GM12878 (cell line): ENCODE measurements around the gene AGBL4. TPM values are rescaled to one million over a fixed set of nuclear protein-coding genes. Genes with fewer than 3 reads are reported as not detected.

Experiments
- ATAC-seq: fragments of 200-7000 bp; cut with Tn5 transposase; 3 replicates; pipeline ENCODE4 v1.9.1; 2020; ENCODE audit warnings: mild to moderate bottlenecking, moderate library complexity
- BruUV-seq: library from RNA; stranded (reverse); fragments of 400-500 nt; replicated peaks from 2 replicates; lab custom pipeline; 2021; lab: Mats Ljungman, UMichigan
- CTCF ChIA-PET: fragments of 300-600 bp; sonication (Branson Sonifier 250); formaldehyde crosslinking; extraction: SDS; loops from one replicate; lab custom pipeline; 2021; ENCODE audit warnings: inconsistent platforms; lab: Yijun Ruan, JAX
- POLR2A ChIA-PET: fragments of 350-600 bp; formaldehyde crosslinking; extraction: SDS; loops from one replicate; lab custom pipeline; 2021; ENCODE audit warnings: inconsistent platforms; lab: Charles Lee
- RAD21 ChIA-PET: fragments of 300-600 bp; sonication (Branson Sonifier 250); formaldehyde crosslinking; loops from one replicate; lab custom pipeline; 2023; ENCODE audit warnings: antibody characterized with exemption; ENCODE audit not compliant: unreplicated experiment; lab: Charles Lee
- SMC1A ChIA-PET: fragments of 300-600 bp; sonication (Branson Sonifier 250); formaldehyde crosslinking; loops from one replicate; lab custom pipeline; 2023; ENCODE audit not compliant: unreplicated experiment, uncharacterized antibody; lab: Charles Lee
- DNase-seq: peaks from one replicate; pipeline ENCODE4 v3.0.0-alpha.2; 2011; ENCODE audit warnings: low read depth, low spot score
- FAIRE-seq: peaks from 3 replicates; lab custom pipeline; 2011; peaks lifted over from hg19 to GRCh38; lab: Jason Lieb, UNC
- H2AFZ ChIP-seq: 2 replicates; pipeline ENCODE4 v1.6.0; 2011; ENCODE audit warnings: low read depth, low read length, control low read depth; ENCODE audit not compliant: control insufficient read depth
- H3K27ac ChIP-seq: 2 replicates; pipeline ENCODE4 v1.5.1; 2011; ENCODE audit warnings: control low read depth; ENCODE audit not compliant: control insufficient read depth, insufficient read depth
- H3K27me3 ChIP-seq, 2 experiments: replicated peaks in 1 of 2; 2 replicates each; pipeline versions ENCODE4 v1.6.0 to v1.6.1; 2011; ENCODE audit warnings: low read length in 1 of 2; ENCODE audit not compliant: control insufficient read depth in 2 of 2, insufficient read depth in 2 of 2
- H3K36me3 ChIP-seq, 2 experiments: 2 replicates each; pipeline ENCODE4 v1.5.1; 2011; ENCODE audit warnings: low read length in 1 of 2; ENCODE audit not compliant: control insufficient read depth in 2 of 2, insufficient read depth in 2 of 2
- H3K4me1 ChIP-seq: 2 replicates; pipeline ENCODE4 v1.6.1; 2011; ENCODE audit warnings: mild to moderate bottlenecking, low read length, moderate library complexity, mixed read lengths; ENCODE audit not compliant: control insufficient read depth, insufficient read depth
- H3K4me2 ChIP-seq: 2 replicates; pipeline ENCODE4 v1.6.0; 2011; ENCODE audit warnings: control low read depth; ENCODE audit not compliant: control insufficient read depth, insufficient read depth
- H3K4me3 ChIP-seq: fragments of 200-600 bp; sonication (generic); 2 replicates; pipeline ENCODE4 v1.5.1; 2016
- H3K79me2 ChIP-seq: 2 replicates; pipeline ENCODE4 v1.6.0; 2011; ENCODE audit warnings: low read length; ENCODE audit not compliant: control insufficient read depth, insufficient read depth
- H3K9ac ChIP-seq: 2 replicates; pipeline ENCODE4 v1.8.0; 2011; ENCODE audit warnings: low read length, control low read depth, mixed read lengths; ENCODE audit not compliant: control insufficient read depth, insufficient read depth
- H3K9me3 ChIP-seq: replicated peaks from 3 replicates; pipeline ENCODE4 v1.5.1; 2011; ENCODE audit warnings: mild to moderate bottlenecking, low read length; ENCODE audit not compliant: control insufficient read depth, insufficient read depth
- H4K20me1 ChIP-seq: 2 replicates; pipeline ENCODE4 v1.6.0; 2011; ENCODE audit not compliant: control insufficient read depth, insufficient read depth
- ATF7 ChIP-seq: fragments of 450-650 bp; IDR thresholded peaks from 2 replicates; pipeline ENCODE4 v1.6.1; 2016; ENCODE audit warnings: low read depth, mild to moderate bottlenecking
- BACH1 ChIP-seq: fragments of 450-650 bp; IDR thresholded peaks from 2 replicates; pipeline ENCODE4 v1.6.1; 2017; ENCODE audit warnings: mild to moderate bottlenecking, borderline replicate concordance
- BCL11A ChIP-seq: IDR thresholded peaks from 2 replicates; pipeline ENCODE4 v1.6.1; 2011; ENCODE audit warnings: low read depth, low read length
- ETV6 ChIP-seq, 2 experiments: fragments of 450-650 bp in 1 of 2; IDR thresholded peaks in 1 of 2; conservative IDR thresholded peaks in 1 of 2; 2 replicates each; pipeline ENCODE4 v1.6.1; 2014; ENCODE audit warnings: antibody characterized with exemption in 1 of 2, borderline replicate concordance in 1 of 2, low read depth in 1 of 2, mild to moderate bottlenecking in 1 of 2, moderate library complexity in 1 of 2
- FOXM1 ChIP-seq: IDR thresholded peaks from 2 replicates; pipeline ENCODE4 v1.6.1; 2012; ENCODE audit warnings: low read depth, mild to moderate bottlenecking, inconsistent platforms, low read length, moderate library complexity
- GABPA ChIP-seq: IDR thresholded peaks from 2 replicates; pipeline ENCODE4 v1.6.1; 2014; ENCODE audit warnings: antibody characterized with exemption, low read depth, mild to moderate bottlenecking, inconsistent platforms
- KAT2A ChIP-seq: conservative IDR thresholded peaks from 2 replicates; pipeline ENCODE4 v1.6.1; 2011; ENCODE audit warnings: low read depth, low read length; ENCODE audit not compliant: control insufficient read depth
- POLR2AphosphoS2 ChIP-seq: IDR thresholded peaks from 2 replicates; pipeline ENCODE4 v1.6.1; 2011; ENCODE audit warnings: low read depth, mild to moderate bottlenecking, low read length, improper control_type of control experiment, moderate library complexity
- RB1 ChIP-seq: fragments of 450-650 bp; formaldehyde crosslinking; IDR thresholded peaks from 2 replicates; pipeline ENCODE4 v1.6.1; 2017; ENCODE audit warnings: mild to moderate bottlenecking, borderline replicate concordance
- RBBP5 ChIP-seq: fragments of 200-600 bp; sonication (generic); conservative IDR thresholded peaks from 2 replicates; pipeline ENCODE4 v1.6.1; 2016
- RUNX3 ChIP-seq: IDR thresholded peaks from 2 replicates; pipeline ENCODE4 v1.6.1; 2012; ENCODE audit warnings: low read length, inconsistent platforms
- SMAD5 ChIP-seq: IDR thresholded peaks from 2 replicates; pipeline ENCODE4 v1.6.1; 2016; ENCODE audit warnings: antibody characterized with exemption, low read depth
- TAF1 ChIP-seq: IDR thresholded peaks from 2 replicates; pipeline ENCODE4 v1.6.1; 2011; ENCODE audit warnings: mild to moderate bottlenecking, low read depth, low read length, borderline replicate concordance
- WRNIP1 ChIP-seq: IDR thresholded peaks from 2 replicates; pipeline ENCODE4 v1.6.1; 2011; ENCODE audit warnings: low read depth, low read length, improper control_type of control experiment, borderline replicate concordance
- ZBTB4 ChIP-seq: fragments of 450-650 bp; formaldehyde crosslinking; IDR thresholded peaks from 2 replicates; pipeline ENCODE4 v1.4.0; 2022; ENCODE audit warnings: mild to moderate bottlenecking, moderate library complexity
- WGBS: methylation state at CpG from one replicate; pipeline ENCODE4 v1.1.6; 2016; ENCODE audit warnings: low lambda C conversion rate; ENCODE audit not compliant: insufficient replicate concordance, insufficient coverage; ENCODE audit errors: missing lambda C conversion rate; 5-methylcytosine and 5-hydroxymethylcytosine counted together
- in situ Hi-C: fragments of 300-500 bp; cut with MboI; formaldehyde crosslinking; loops from 9 replicates; pipeline ENCODE4 v1.14.3; 2018; ENCODE audit warnings: mixed read lengths
- intact Hi-C: fragments of 100-400 bp; cut with micrococcal nuclease; formaldehyde crosslinking; loops from one replicate; pipeline ENCODE4 v1.14.2; 2022; ENCODE audit not compliant: unreplicated experiment
- polyA plus RNA-seq, 11 experiments: library from polyadenylated mRNA; depleted of rRNA in 4 of 11; unstranded in 6 of 11; stranded (reverse) in 5 of 11; fragments of >200 nt; fragmentation: Nextera tagmentation in 4 of 11; fragmentation: Illumina TruSeq in 1 of 11; extraction: Ambion mirVana in 4 of 11; extraction: Trizol in 1 of 11; gene quantifications; 1 replicate in 1 of 11; 2 replicates in 10 of 11; pipeline versions ENCODE4 v1.2.1 to v1.2.3, GENCODE V29; 2011 to 2016; ENCODE audit warnings: inconsistent platforms in 2 of 11, missing spikeins in 2 of 11, low read depth in 1 of 11
- total RNA-seq, 4 experiments: library from RNA; depleted of rRNA in 3 of 4; stranded (reverse); fragments of >200 nt in 3 of 4; fragmentation: Illumina TruSeq in 1 of 4; extraction: Trizol in 1 of 4; gene quantifications; 2 replicates each; pipeline versions ENCODE4 v1.2.1 to v1.2.3, GENCODE V29; 2013 to 2021
- TF ChIP-seq, protein P1 (sequence below): fragments of 450-650 bp; IDR thresholded peaks from 2 replicates; pipeline ENCODE4 v1.6.1; 2016; ENCODE audit warnings: mild to moderate bottlenecking
- TF ChIP-seq, protein P2 (sequence below): fragments of 450-650 bp; IDR thresholded peaks from 2 replicates; pipeline ENCODE4 v1.6.1; 2014; ENCODE audit warnings: mild to moderate bottlenecking
- TF ChIP-seq, protein P3 (sequence below): fragments of 450-650 bp; IDR thresholded peaks from 2 replicates; pipeline ENCODE4 v1.6.1; 2017; ENCODE audit warnings: mild to moderate bottlenecking

AGBL4 gene
- total and polyA plus RNA-seq, 10 of the 15 experiments (the other 5 are each of a cell fraction or from before 2014, with no cell fraction given), result 0.31 TPM; not detected in 9

GRCh38 chr1:48566492-48566891 is 1457.3 kb downstream of the AGBL4 start:
- H3K4me1 ChIP-seq, result no peaks in the 10 kb centered on the region
- H3K27me3 ChIP-seq, result no peaks in the 10 kb centered on the region; a peak in 1 of 4 replicates
- in situ Hi-C loops, result no loop called here
- no peak overlapping the region for H2AFZ ChIP-seq
- H3K4me3 ChIP-seq, result no peak overlapping the region
- SMC1A ChIA-PET, result no interaction called here
- intact Hi-C loops, result no loop called here
- CTCF ChIA-PET, result no interaction called here
- H4K20me1 ChIP-seq, result no peaks in the 10 kb centered on the region
- ATAC-seq, result no peak
- no peaks in the 10 kb centered on the region for H3K9me3 ChIP-seq
- FAIRE-seq, result no peak
- no peak overlapping the region for H3K27ac ChIP-seq
- no peak overlapping the region for H3K4me2 ChIP-seq
- RAD21 ChIA-PET, result no interaction called here
- TF ChIP-seq ATF7, result no peak
- TF ChIP-seq SMAD5, result no peak
- no peak for TF ChIP-seq BCL11A
- no peak for TF ChIP-seq FOXM1
- TF ChIP-seq GABPA, result no peak
- no peak for TF ChIP-seq RUNX3
- TF ChIP-seq, protein P1, sequence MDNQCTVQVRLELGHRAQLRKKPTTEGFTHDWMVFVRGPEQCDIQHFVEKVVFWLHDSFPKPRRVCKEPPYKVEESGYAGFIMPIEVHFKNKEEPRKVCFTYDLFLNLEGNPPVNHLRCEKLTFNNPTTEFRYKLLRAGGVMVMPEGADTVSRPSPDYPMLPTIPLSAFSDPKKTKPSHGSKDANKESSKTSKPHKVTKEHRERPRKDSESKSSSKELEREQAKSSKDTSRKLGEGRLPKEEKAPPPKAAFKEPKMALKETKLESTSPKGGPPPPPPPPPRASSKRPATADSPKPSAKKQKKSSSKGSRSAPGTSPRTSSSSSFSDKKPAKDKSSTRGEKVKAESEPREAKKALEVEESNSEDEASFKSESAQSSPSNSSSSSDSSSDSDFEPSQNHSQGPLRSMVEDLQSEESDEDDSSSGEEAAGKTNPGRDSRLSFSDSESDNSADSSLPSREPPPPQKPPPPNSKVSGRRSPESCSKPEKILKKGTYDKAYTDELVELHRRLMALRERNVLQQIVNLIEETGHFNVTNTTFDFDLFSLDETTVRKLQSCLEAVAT, result no peak
- no peak for TF ChIP-seq WRNIP1
- TF ChIP-seq KAT2A, result no peak
- TF ChIP-seq RBBP5, result no peak
- no peak for TF ChIP-seq RB1
- TF ChIP-seq ZBTB4 (CRISPR knock-in tag), result no peak
- TF ChIP-seq TAF1, result no peak
- TF ChIP-seq POLR2AphosphoS2, result no peak
- TF ChIP-seq, protein P2, sequence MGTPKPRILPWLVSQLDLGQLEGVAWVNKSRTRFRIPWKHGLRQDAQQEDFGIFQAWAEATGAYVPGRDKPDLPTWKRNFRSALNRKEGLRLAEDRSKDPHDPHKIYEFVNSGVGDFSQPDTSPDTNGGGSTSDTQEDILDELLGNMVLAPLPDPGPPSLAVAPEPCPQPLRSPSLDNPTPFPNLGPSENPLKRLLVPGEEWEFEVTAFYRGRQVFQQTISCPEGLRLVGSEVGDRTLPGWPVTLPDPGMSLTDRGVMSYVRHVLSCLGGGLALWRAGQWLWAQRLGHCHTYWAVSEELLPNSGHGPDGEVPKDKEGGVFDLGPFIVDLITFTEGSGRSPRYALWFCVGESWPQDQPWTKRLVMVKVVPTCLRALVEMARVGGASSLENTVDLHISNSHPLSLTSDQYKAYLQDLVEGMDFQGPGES, result no peak
- TF ChIP-seq ETV6 (conservative IDR thresholded peaks at IDR 0.05 in 1 of 2, IDR thresholded peaks at IDR 0.05 in 1 of 2; ENCODE audit: borderline replicate concordance in 1 of 2, low read depth in 1 of 2), result no peak
- TF ChIP-seq BACH1, result no peak
- TF ChIP-seq, protein P3, sequence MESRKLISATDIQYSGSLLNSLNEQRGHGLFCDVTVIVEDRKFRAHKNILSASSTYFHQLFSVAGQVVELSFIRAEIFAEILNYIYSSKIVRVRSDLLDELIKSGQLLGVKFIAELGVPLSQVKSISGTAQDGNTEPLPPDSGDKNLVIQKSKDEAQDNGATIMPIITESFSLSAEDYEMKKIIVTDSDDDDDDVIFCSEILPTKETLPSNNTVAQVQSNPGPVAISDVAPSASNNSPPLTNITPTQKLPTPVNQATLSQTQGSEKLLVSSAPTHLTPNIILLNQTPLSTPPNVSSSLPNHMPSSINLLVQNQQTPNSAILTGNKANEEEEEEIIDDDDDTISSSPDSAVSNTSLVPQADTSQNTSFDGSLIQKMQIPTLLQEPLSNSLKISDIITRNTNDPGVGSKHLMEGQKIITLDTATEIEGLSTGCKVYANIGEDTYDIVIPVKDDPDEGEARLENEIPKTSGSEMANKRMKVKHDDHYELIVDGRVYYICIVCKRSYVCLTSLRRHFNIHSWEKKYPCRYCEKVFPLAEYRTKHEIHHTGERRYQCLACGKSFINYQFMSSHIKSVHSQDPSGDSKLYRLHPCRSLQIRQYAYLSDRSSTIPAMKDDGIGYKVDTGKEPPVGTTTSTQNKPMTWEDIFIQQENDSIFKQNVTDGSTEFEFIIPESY, result no peak
- no peaks in the 10 kb centered on the region for H3K79me2 ChIP-seq
- no peaks in the 10 kb centered on the region for H3K36me3 ChIP-seq
- POLR2A ChIA-PET, result no interaction called here
- no peak overlapping the region for H3K9ac ChIP-seq
- no peak for DNase-seq
- WGBS, result 47% methylated on average over 2 of the region's 2 CpGs
- no TSS peak for BruUV-seq
